ENCODE measurements around the gene SLITRK4.
A peak's percentile ranks its signal among the peaks of the same experiment; 100 is the strongest.

SLITRK4 gene

DNA sequence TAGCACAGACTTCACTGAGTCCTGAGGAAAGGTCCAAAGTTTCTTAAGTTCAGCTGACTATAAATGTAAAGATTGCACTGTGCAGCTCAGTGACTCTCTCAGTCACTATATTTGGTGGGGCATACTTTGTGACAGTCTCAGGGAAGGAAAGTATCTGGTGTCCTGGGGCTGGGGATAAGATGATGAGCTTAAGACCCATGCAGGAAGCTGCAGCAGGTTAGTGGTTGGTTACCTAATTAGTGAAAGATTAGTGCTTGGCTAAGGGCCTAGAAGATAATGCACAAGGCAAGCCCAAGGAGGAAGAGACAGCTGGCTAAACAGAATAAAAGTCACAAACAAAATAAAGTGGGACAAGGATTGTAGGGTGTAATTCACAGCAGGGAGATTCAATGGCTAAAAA lies 25.4 kb upstream of the SLITRK4 start:
- in situ Hi-C loops (cut with MboI; ENCODE audit: low pct_unique_long_range_greater_than_20kb, low sequenced_read_pairs, unreplicated experiment): no loop called here
- TF ChIP-seq, protein P1, sequence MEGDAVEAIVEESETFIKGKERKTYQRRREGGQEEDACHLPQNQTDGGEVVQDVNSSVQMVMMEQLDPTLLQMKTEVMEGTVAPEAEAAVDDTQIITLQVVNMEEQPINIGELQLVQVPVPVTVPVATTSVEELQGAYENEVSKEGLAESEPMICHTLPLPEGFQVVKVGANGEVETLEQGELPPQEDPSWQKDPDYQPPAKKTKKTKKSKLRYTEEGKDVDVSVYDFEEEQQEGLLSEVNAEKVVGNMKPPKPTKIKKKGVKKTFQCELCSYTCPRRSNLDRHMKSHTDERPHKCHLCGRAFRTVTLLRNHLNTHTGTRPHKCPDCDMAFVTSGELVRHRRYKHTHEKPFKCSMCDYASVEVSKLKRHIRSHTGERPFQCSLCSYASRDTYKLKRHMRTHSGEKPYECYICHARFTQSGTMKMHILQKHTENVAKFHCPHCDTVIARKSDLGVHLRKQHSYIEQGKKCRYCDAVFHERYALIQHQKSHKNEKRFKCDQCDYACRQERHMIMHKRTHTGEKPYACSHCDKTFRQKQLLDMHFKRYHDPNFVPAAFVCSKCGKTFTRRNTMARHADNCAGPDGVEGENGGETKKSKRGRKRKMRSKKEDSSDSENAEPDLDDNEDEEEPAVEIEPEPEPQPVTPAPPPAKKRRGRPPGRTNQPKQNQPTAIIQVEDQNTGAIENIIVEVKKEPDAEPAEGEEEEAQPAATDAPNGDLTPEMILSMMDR (IDR thresholded peaks at IDR 0.05; ENCODE audit: extremely low read depth, insufficient read depth, missing control alignments): no peak
- DNase-seq (ENCODE audit: low spot score): no peak

- TF ChIP-seq, protein P1 (IDR thresholded peaks at IDR 0.05; ENCODE audit: extremely low read depth, insufficient read depth, missing control alignments): peak; percentile 20
- in situ Hi-C loops (cut with MboI; ENCODE audit: low pct_unique_long_range_greater_than_20kb, low sequenced_read_pairs, unreplicated experiment): no loop called here
- DNase-seq (ENCODE audit: low spot score): no peak
Measured at GRCh38 chrX:143648705-143649104, 12.8 kb upstream of the SLITRK4 start.

GRCh38 chrX:143642426-143642825 lies 6.5 kb upstream of the SLITRK4 start:
- TF ChIP-seq, protein P1 (IDR thresholded peaks at IDR 0.05; ENCODE audit: extremely low read depth, insufficient read depth, missing control alignments): no peak
- no peak for DNase-seq (ENCODE audit: low spot score)
- in situ Hi-C loops (cut with MboI; ENCODE audit: low pct_unique_long_range_greater_than_20kb, low sequenced_read_pairs, unreplicated experiment): no loop called here

- no peak for DNase-seq (ENCODE audit: low spot score)
- in situ Hi-C loops (cut with MboI; ENCODE audit: low pct_unique_long_range_greater_than_20kb, low sequenced_read_pairs, unreplicated experiment): no loop called here
- TF ChIP-seq, protein P1 (IDR thresholded peaks at IDR 0.05; ENCODE audit: extremely low read depth, insufficient read depth, missing control alignments): no peak
Measured at GRCh38 chrX:143636831-143637230, 930 bp upstream of the SLITRK4 start.

DNA sequence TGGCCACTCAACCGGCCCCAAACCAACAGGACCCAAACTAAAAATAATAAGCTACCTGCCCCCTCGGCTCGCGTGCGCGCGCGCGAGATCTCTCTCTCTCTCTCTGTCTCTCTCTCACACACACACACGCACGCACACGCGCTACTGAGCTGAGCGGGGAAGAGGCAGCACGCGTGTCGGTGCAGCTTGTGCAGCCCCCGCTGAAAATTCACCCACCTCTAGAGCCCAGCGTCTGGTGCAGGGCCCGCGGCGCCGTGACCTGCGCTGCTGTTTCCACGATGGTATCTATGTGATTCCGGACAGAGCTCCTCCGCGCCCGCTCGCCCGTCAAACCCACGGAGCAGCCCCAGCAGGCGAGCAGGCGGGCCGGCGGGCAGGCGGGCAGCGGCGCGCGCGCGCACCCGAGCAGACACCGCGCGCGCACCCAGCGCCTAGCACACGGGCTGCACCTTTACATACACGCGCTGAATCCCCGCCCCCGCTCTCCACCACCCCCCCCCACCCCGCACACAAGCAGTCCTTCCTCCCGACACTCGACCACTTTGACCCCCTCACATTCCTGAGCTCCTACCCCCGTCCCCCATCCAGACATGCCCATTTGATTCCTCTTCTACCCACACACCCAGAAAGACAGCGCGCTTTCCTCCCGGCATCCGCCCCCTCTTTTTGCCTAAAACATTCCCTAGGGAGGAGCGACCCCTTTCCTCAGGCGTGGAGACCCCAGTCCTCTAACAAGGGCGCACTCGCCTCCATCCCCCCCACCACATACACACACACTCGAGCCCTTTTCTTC lies 1.0 kb downstream of the SLITRK4 start:
- no peak for DNase-seq (ENCODE audit: low spot score)
- TF ChIP-seq, protein P1 (IDR thresholded peaks at IDR 0.05; ENCODE audit: extremely low read depth, insufficient read depth, missing control alignments): no peak
- in situ Hi-C loops (cut with MboI; ENCODE audit: low pct_unique_long_range_greater_than_20kb, low sequenced_read_pairs, unreplicated experiment): no loop called here

DNA sequence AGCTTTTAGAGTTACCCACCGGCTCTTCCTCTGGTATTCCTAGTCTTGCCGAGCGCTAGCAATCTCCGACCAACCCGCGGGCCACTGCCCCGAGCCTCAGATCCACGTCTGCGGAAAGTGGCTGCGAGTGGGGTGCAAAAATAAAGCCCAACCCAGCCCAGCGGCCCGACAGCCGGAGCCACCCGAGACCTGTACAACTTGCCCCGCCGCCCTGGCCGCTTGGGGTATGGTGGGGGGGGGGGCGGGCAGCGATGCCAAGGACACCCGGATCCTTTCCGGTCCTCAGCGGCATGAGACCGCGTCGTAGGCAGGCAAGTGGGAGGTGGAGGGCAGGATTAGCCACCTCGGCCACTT lies 1.6 kb downstream of the SLITRK4 start:
- no peak for DNase-seq (ENCODE audit: low spot score)
- in situ Hi-C loops (cut with MboI; ENCODE audit: low pct_unique_long_range_greater_than_20kb, low sequenced_read_pairs, unreplicated experiment): no loop called here
- TF ChIP-seq, protein P1 (IDR thresholded peaks at IDR 0.05; ENCODE audit: extremely low read depth, insufficient read depth, missing control alignments): no peak

Data from GM13977 (cell line).